ENCODE data around the gene MUC5AC.

- TF ChIP-seq POLR2A (IDR thresholded peaks at IDR 0.05; ENCODE audit: low read depth): no peak
- no peak for TF ChIP-seq CTCF (IDR thresholded peaks at IDR 0.05)
Measured at GRCh38 chr11:1226226-1226985, 68.7 kb downstream of the MUC5AC start.
